Measurements from ENCODE around the gene SPDYE2.
"Not testable (repeated sequence)": the region's sequence is repeated elsewhere in the genome, so short reads cannot be mapped to it uniquely, and the experiment has no call there.

DNA sequence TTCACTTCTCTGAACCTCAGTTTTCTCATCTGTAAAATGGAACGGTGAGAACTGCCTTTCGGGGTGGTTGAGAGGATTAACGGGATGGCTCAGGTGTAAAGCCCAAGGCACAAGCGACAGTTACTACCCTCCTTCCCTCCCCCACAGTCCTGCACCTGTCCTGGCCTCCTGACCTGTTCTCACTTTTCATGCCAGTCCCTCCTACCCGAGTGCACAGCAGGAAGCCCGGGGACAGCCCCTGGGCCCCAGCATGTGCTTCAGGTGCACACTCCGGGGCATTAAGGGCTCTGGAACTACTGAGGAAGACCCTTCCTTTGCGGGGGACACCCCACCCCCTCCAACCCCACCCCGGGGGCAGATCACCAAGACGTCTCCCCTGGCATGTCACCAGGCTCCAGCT is 34.1 kb upstream of the SPDYE2 start:
- TF ChIP-seq, protein P1, sequence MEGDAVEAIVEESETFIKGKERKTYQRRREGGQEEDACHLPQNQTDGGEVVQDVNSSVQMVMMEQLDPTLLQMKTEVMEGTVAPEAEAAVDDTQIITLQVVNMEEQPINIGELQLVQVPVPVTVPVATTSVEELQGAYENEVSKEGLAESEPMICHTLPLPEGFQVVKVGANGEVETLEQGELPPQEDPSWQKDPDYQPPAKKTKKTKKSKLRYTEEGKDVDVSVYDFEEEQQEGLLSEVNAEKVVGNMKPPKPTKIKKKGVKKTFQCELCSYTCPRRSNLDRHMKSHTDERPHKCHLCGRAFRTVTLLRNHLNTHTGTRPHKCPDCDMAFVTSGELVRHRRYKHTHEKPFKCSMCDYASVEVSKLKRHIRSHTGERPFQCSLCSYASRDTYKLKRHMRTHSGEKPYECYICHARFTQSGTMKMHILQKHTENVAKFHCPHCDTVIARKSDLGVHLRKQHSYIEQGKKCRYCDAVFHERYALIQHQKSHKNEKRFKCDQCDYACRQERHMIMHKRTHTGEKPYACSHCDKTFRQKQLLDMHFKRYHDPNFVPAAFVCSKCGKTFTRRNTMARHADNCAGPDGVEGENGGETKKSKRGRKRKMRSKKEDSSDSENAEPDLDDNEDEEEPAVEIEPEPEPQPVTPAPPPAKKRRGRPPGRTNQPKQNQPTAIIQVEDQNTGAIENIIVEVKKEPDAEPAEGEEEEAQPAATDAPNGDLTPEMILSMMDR (IDR thresholded peaks at IDR 0.05): not testable (repeated sequence)
- TF ChIP-seq MAX, NR2C2 (CRISPR knock-in tag; IDR thresholded peaks at IDR 0.05): not testable (repeated sequence)
